ENCODE results near the gene CCR6. TPM values are rescaled to one million over a fixed set of nuclear protein-coding genes. Genes with fewer than 3 reads are reported as not detected.
A peak's percentile ranks its signal among the peaks of the same experiment; 100 is the strongest.

The CCR6 gene
- total RNA-seq, 6 donors from 2014 or later: 0.34 to 1.9 (median 1.0) TPM; not detected in 3

- WGBS, 2 donors: 81 to 85% methylated on average over 7 of the region's 7 CpGs
- H3K4me1 ChIP-seq: no peaks in the 10 kb centered on the region
- no peaks in the 10 kb centered on the region for H3K9me3 ChIP-seq
- H3K36me3 ChIP-seq: no peaks in the 10 kb centered on the region
- TF ChIP-seq CTCF (IDR thresholded peaks at IDR 0.05): no peak
- no peak for TF ChIP-seq EP300 (IDR thresholded peaks at IDR 0.05)
- no peak for TF ChIP-seq POLR2A (IDR thresholded peaks at IDR 0.05)
- TF ChIP-seq POLR2AphosphoS5 (IDR thresholded peaks at IDR 0.05): no peak
- H3K27ac ChIP-seq: no peak overlapping the region
- no peak overlapping the region for H3K4me3 ChIP-seq
- DNase-seq (no peak), ATAC-seq (ENCODE audit: low FRiP score in 2 of 2) (no peak)
- no peaks in the 10 kb centered on the region for H3K27me3 ChIP-seq
Observed at GRCh38 chr6:167118006-167118405, 4.9 kb upstream of the CCR6 start.

- ATAC-seq (ENCODE audit: low FRiP score in 2 of 2) (no peak), DNase-seq (peak in 1 of 2 donors; percentile 36)
- TF ChIP-seq POLR2A (IDR thresholded peaks at IDR 0.05) (no peak), CTCF (IDR thresholded peaks at IDR 0.05) (no peak), EP300 (IDR thresholded peaks at IDR 0.05) (no peak), POLR2AphosphoS5 (IDR thresholded peaks at IDR 0.05) (no peak)
- Histone ChIP-seq H3K36me3 (no peaks in the 10 kb centered on the region), H3K27ac (peak overlapping the region in 1 of 4 donors; percentile 46), H3K9me3 (no peaks in the 10 kb centered on the region), H3K4me3 (no peak overlapping the region), H3K4me1 (no peaks in the 10 kb centered on the region), H3K27me3 (no peaks in the 10 kb centered on the region)
- WGBS, 2 donors: 84 to 87% methylated on average over 12 of the region's 12 CpGs
Observed at GRCh38 chr6:167118839-167119238, 4.1 kb upstream of the CCR6 start.

GRCh38 chr6:167119670-167120582 is 3.0 kb upstream of the CCR6 start:
- TF ChIP-seq CTCF (IDR thresholded peaks at IDR 0.05) (no peak), POLR2A (IDR thresholded peaks at IDR 0.05) (no peak), EP300 (IDR thresholded peaks at IDR 0.05) (no peak), POLR2AphosphoS5 (IDR thresholded peaks at IDR 0.05) (no peak)
- no peaks in the 10 kb centered on the region for H3K4me1 ChIP-seq
- no peaks in the 10 kb centered on the region for H3K27me3 ChIP-seq
- DNase-seq: no peak
- no peak overlapping the region for H3K4me3 ChIP-seq
- no peaks in the 10 kb centered on the region for H3K9me3 ChIP-seq
- no peaks in the 10 kb centered on the region for H3K36me3 ChIP-seq
- ATAC-seq (ENCODE audit: low FRiP score in 2 of 2): no peak
- peak overlapping the region in 2 of 4 donors; percentile 16 to 44 for H3K27ac ChIP-seq
- WGBS, 2 donors: 68 to 73% methylated on average over 8 of the region's 8 CpGs

GRCh38 chr6:167120583-167120903 is 2.4 kb upstream of the CCR6 start:
- H3K4me1 ChIP-seq: no peaks in the 10 kb centered on the region
- peak overlapping the region in 2 of 4 donors; percentile 16 to 44 for H3K27ac ChIP-seq
- H3K27me3 ChIP-seq: no peaks in the 10 kb centered on the region
- ATAC-seq (ENCODE audit: low FRiP score in 2 of 2) (no peak), DNase-seq (no peak)
- TF ChIP-seq POLR2A (IDR thresholded peaks at IDR 0.05) (no peak), EP300 (IDR thresholded peaks at IDR 0.05) (no peak), CTCF (IDR thresholded peaks at IDR 0.05) (no peak), POLR2AphosphoS5 (IDR thresholded peaks at IDR 0.05) (no peak)
- no peaks in the 10 kb centered on the region for H3K9me3 ChIP-seq
- H3K4me3 ChIP-seq: no peak overlapping the region
- 79 to 95% methylated on average over 1 of the region's 1 CpG for WGBS, 2 donors
- no peaks in the 10 kb centered on the region for H3K36me3 ChIP-seq

All from upper lobe of left lung (tissue), 6 donors.